Heart right ventricle (tissue), 16 donors: Measurements from ENCODE around the gene MISFA. TPM values are rescaled to one million over a fixed set of nuclear protein-coding genes. Genes with fewer than 3 reads are reported as not detected.

Experiments used
- ATAC-seq, 8 donors: fragments of 200-7000 bp; cut with Tn5 transposase; one replicate each; pipeline ENCODE4 v1.9.1; 2020; ENCODE audit warnings: mild to moderate bottlenecking in 8 of 8, moderate library complexity in 8 of 8, moderate number of reproducible peaks in 1 of 8
- DNase-seq, 2 donors: peaks; one replicate each; pipeline ENCODE4 v3.0.0-alpha.2; 2020
- H3K27ac ChIP-seq, 10 donors: fragments of 200-600 bp; sonication (generic) in 2 of 10; one replicate each; pipeline versions ENCODE4 v1.5.0 to v1.8.0; 2020 to 2022; ENCODE audit warnings: mild to moderate bottlenecking in 3 of 10
- H3K27me3 ChIP-seq, 7 donors: fragments of 200-600 bp; one replicate each; pipeline ENCODE4 v1.8.0; 2021 to 2022; ENCODE audit warnings: mild to moderate bottlenecking in 2 of 7
- H3K36me3 ChIP-seq, 9 donors: fragments of 200-600 bp; sonication (generic) in 1 of 9; one replicate each; pipeline versions ENCODE4 v1.5.0 to v1.8.0; 2020 to 2022; ENCODE audit warnings: mild to moderate bottlenecking in 2 of 9
- H3K4me1 ChIP-seq, 9 donors: fragments of 200-600 bp; sonication (generic) in 1 of 9; one replicate each; pipeline versions ENCODE4 v1.5.0 to v1.8.0; 2020 to 2022; ENCODE audit warnings: mild to moderate bottlenecking in 4 of 9
- H3K4me3 ChIP-seq, 10 donors: fragments of 200-600 bp; sonication (generic) in 2 of 10; one replicate each; pipeline versions ENCODE4 v1.5.0 to v1.8.0; 2020 to 2022; ENCODE audit warnings: mild to moderate bottlenecking in 7 of 10, moderate library complexity in 2 of 10
- H3K9me3 ChIP-seq, 11 donors: fragments of 200-600 bp in 10 of 11; sonication (generic) in 2 of 11; one replicate each; pipeline versions ENCODE4 v1.5.0 to v1.8.0; 2013 to 2022; ENCODE audit warnings: mild to moderate bottlenecking in 2 of 11, control low read depth in 1 of 11, moderate library complexity in 1 of 11
- WGBS, 2 donors: extraction: QIAGEN DNeasy Blood & Tissue Kit; methylation state at CpG; one replicate each; pipeline ENCODE4 v1.1.7; 2013; ENCODE audit warnings: inconsistent platforms in 1 of 2; 5-methylcytosine and 5-hydroxymethylcytosine counted together
- intact Hi-C, 10 donors: fragments of 100-400 bp; cut with DNase I; formaldehyde crosslinking; loops; one replicate each; pipeline versions ENCODE4 v1.11.1 to v1.14.2; 2022
- polyA plus RNA-seq, 2 donors: library from polyadenylated mRNA; stranded (reverse); fragments of 200-250 nt; gene quantifications; one replicate each; pipeline ENCODE4 v1.2.3, GENCODE V29; 2013
- total RNA-seq, 10 donors: library from RNA; stranded (reverse); fragmentation: NEBNext Ultra II Directional in 3 of 10; extraction: Animal tissue kit (Norgen Biotek cat#: 25700) in 3 of 10; gene quantifications; one replicate each; pipeline versions ENCODE4 v1.2.1 to v1.2.4, GENCODE V29; 2021 to 2023
- TF ChIP-seq, protein P1 (sequence below), 9 donors: fragments of 200-600 bp; sonication (generic) in 2 of 9; IDR thresholded peaks; one replicate each; pipeline versions ENCODE4 v1.5.0 to v1.8.0; 2021 to 2022; ENCODE audit warnings: antibody characterized with exemption in 9 of 9, mild to moderate bottlenecking in 5 of 9, moderate library complexity in 1 of 9
- donor health status: Arrhythmogenic right ventricular cardiomyopathy.
- donor health status: ischemic (EF 13 %, LVEDD 7.1; RV severe dilation, severe dysfunction).
- donor health status: healthy with polysubstance abuse.
- donor health status: DM: no; HTN: yes; CAD: no.
- donor health status: DM: no; HTN: no; CAD: no.
- donor health status: ischemic (EF 25% LVEDD 6.9; RV normal size, moderate dysfunction).
- donor health status: ischemic (EF 25% LVEDD 5.7; RV mildly dilated, moderate dysfunction).
- donor health status: healthy.
- donor health status: DM: yes; HTN: yes; CAD: no.
- donor health status: Ischemic cardiomyopathy.
- donor health status: ischemic (EF 35%, LVEDD 5.7; RV mildly dilated, moderate dysfunction).
- donor health status: nonischemic (EF 11% LVEDD 7.7; RV severe dilation, severe dysfunction).
- donor health status: DM: yes; HTN: yes; CAD: no.
- donor health status: PGD.
- donor health status: ischemic (EF 29% LVEDD 5.4; RV normal size, mild dysfunction).
- donor health status: nonischemic (EF 23%, LVEDD 6.1; RV moderate dilation, normal function).

Gene MISFA
- total and polyA plus RNA-seq, 12 donors: 1.7 to 18.4 (median 10.8) TPM

DNA sequence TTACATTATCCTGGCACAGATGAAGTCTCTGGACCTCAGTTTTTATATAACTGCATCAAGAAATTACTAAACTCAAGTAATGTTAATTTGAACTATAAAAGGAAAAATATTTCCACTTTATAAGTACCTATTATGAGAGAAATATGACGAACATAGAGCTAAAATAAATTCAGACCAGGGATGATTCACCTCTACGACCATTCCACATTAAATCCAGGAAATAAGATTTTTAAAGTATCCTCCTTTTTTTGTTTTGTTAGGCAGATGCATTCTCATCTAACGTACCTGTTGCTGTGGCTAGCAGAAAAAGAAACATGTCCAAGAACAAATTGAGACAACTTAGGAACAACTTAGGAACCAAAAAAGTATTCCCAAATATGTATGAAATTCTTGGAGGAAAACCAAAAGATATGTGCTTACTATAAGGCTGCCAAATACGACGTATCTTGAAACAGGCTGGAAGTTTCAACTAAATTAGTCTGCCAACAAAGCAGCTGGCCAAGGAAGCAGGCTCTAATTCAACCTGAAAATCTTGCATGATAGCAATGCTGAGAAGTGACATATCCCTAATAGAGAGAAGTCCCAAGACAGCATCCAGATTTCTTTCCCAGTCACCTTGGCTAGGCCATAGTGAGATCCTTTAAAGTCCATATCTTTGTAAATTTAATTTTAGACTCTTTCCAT lies 18.9 kb downstream of the MISFA start:
- Histone ChIP-seq H3K36me3 (peaks cover 0 to 31% (median 17%) of the 10 kb centered on the region in 9 donors), H3K4me1 (peaks cover 4 to 53% (median 19%) of the 10 kb centered on the region in 9 donors), H3K27me3 (no peaks in the 10 kb centered on the region), H3K9me3 (peaks cover 0 to under 1% (median 0%) of the 10 kb centered on the region in 11 donors), H3K27ac (peak overlapping the region in 9 of 10 donors; percentile 5 to 77 (median 51)), H3K4me3 (no peak overlapping the region)
- ATAC-seq (peak in 2 of 8 donors; percentile 55 to 79), DNase-seq (no peak)
- 12 to 15% methylated on average over 5 of the region's 5 CpGs for WGBS, 2 donors
- TF ChIP-seq, protein P1, sequence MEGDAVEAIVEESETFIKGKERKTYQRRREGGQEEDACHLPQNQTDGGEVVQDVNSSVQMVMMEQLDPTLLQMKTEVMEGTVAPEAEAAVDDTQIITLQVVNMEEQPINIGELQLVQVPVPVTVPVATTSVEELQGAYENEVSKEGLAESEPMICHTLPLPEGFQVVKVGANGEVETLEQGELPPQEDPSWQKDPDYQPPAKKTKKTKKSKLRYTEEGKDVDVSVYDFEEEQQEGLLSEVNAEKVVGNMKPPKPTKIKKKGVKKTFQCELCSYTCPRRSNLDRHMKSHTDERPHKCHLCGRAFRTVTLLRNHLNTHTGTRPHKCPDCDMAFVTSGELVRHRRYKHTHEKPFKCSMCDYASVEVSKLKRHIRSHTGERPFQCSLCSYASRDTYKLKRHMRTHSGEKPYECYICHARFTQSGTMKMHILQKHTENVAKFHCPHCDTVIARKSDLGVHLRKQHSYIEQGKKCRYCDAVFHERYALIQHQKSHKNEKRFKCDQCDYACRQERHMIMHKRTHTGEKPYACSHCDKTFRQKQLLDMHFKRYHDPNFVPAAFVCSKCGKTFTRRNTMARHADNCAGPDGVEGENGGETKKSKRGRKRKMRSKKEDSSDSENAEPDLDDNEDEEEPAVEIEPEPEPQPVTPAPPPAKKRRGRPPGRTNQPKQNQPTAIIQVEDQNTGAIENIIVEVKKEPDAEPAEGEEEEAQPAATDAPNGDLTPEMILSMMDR (IDR thresholded peaks at IDR 0.05): no peak
- intact Hi-C loops: no loop called here

DNA sequence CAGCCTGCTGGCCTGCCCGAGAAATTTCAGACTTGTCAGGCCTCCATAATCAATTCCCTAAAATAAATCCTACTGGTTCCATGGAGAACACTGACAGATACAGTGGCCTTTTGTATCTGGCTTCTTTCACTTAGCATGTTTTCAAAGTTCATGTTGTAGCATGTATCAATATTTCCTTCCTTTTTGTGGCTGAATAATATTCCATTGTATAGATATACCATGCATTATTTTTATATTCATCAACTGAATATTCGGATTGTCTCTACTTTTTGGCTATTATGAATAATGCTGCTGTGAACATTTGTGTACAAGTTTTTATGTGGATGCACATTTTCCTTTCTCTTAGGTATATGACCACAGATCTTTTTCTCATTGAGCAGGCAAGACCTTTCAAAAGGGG lies 24.1 kb downstream of the MISFA start:
- Histone ChIP-seq H3K27me3 (no peaks in the 10 kb centered on the region), H3K9me3 (peaks cover 0 to 8% (median 0%) of the 10 kb centered on the region in 11 donors), H3K27ac (no peak overlapping the region), H3K4me3 (no peak overlapping the region), H3K36me3 (no peaks in the 10 kb centered on the region), H3K4me1 (peaks cover 3 to 27% (median 11%) of the 10 kb centered on the region in 9 donors)
- DNase-seq: no peak
- 95 to 98% methylated on average over 2 of the region's 2 CpGs for WGBS, 2 donors
- intact Hi-C loops: no loop called here
- ATAC-seq: no peak
- TF ChIP-seq, protein P1 (IDR thresholded peaks at IDR 0.05): no peak

DNA sequence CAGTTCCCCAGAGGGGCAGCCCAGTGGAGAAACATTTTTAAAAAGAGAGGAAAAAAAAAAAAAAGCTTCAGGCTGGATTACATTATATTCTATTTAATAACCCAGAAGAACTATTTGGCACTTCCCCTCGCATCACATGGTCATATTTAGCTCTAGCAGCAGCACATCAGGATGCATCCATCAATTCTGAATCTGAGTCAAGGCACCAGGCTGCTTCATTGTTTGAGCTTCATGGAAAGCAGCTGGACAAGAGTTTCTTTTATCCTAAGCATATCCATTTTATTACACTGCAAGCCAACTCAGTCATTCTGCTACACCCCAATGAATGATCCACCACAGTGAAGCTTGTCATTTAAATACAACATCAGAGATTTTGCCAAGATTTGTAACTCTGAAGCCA lies 24.6 kb downstream of the MISFA start:
- intact Hi-C loops: no loop called here
- DNase-seq (no peak), ATAC-seq (no peak)
- peaks cover 0 to 24% (median 7%) of the 10 kb centered on the region in 9 donors for H3K4me1 ChIP-seq
- peaks cover 0 to 4% (median 0%) of the 10 kb centered on the region in 9 donors for H3K36me3 ChIP-seq
- 93 to 100% methylated on average over 1 of the region's 1 CpG for WGBS, 2 donors
- peaks cover 0 to 8% (median 0%) of the 10 kb centered on the region in 11 donors for H3K9me3 ChIP-seq
- TF ChIP-seq, protein P1 (IDR thresholded peaks at IDR 0.05): no peak
- no peaks in the 10 kb centered on the region for H3K27me3 ChIP-seq
- H3K27ac ChIP-seq: no peak overlapping the region
- H3K4me3 ChIP-seq: no peak overlapping the region

DNA sequence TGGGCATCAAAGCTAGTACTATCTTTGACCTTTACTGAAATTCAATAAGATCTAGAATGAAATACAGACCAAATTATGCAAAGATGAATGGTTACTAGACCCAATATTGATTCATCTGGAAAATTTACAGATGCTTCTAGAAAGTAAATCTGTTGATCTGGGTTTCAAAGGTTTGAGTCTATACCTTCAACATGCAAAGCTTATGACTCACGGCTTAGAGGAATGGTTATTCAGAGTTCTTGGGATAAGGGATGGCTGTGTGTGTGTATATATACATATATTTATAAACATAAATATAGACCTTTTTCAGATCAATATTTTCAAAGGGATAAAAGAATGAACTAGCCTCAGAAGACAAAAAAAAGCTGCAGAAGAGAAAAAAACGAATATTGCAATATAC lies 33.3 kb downstream of the MISFA start:
- Histone ChIP-seq H3K36me3 (peaks cover 0 to 6% (median 0%) of the 10 kb centered on the region in 9 donors), H3K4me1 (peaks cover 4 to 48% (median 13%) of the 10 kb centered on the region in 9 donors), H3K27ac (peak overlapping the region in 1 of 10 donors; percentile 96), H3K9me3 (no peaks in the 10 kb centered on the region), H3K4me3 (peak overlapping the region in 8 of 10 donors; percentile 65 to 96 (median 83)), H3K27me3 (no peaks in the 10 kb centered on the region)
- DNase-seq (no peak), ATAC-seq (no peak)
- intact Hi-C loops: loop anchor here in 6 of 10 donors (5.0 to 10.0 kb wide), 5 partner anchors 48 to 311 kb away; partner anchors contain the start of genes GTF2H1 (in 3 of the 6), HPS5 (in 3 of the 6), TMEM86A (in 3 of the 6) and UEVLD (in 1 of the 6)
- 45 to 53% methylated on average over 2 of the region's 2 CpGs for WGBS, 2 donors
- TF ChIP-seq, protein P1 (IDR thresholded peaks at IDR 0.05): no peak
